ENCODE data around the gene EEF2. TPM values are rescaled to one million over a fixed set of nuclear protein-coding genes. Genes with fewer than 3 reads are reported as not detected.
"Not testable (repeated sequence)": the region's sequence is repeated elsewhere in the genome, so short reads cannot be mapped to it uniquely, and the experiment has no call there.

EEF2 gene
- polyA plus RNA-seq, 1 donor from 2014 or later, result 716 TPM

DNA sequence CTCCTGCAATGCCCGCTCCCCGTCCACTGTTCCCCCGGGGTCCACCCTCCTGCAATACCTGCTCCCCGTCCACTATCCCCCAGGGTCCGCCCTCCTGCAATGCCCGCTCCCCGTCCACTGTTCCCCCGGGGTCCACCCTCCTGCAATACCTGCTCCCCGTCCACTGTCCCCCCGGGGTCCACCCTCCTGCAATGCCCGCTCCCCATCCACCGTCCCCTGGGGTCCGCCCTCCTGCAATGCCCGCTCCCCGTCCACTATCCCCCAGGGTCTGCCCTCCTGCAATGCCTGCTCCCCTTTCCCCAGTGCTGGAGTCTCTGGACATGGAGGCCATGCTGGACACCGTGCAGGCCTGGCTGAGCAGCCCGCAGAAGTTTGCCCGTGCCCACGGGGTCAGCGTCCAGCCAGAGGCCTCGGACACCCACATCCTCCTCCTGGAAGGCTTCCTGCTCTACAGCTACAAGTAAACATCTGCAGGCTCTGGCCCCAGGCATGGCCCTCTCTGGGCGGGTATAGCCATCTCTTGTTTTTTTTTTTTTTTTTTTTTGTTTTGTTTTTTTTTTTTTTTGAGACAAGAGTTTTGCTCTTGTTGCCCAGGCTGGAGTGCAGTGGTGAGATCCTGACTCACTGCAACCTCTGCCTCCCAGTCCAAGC is 46.8 kb downstream of the EEF2 start:
- not testable (repeated sequence) for H2AFZ ChIP-seq (ENCODE audit: low read depth, low read length); H3K4me3 ChIP-seq (ENCODE audit: low read length); H3F3A ChIP-seq (ENCODE audit: insufficient read depth, low read length, poor library complexity, severe bottlenecking); H3K27me3 ChIP-seq (ENCODE audit: insufficient read depth, low read depth, low read length); H3K36me3 ChIP-seq (ENCODE audit: insufficient read depth, low read length); H3K79me2 ChIP-seq (replicated peaks; ENCODE audit: insufficient read depth, low read length); H4K20me1 ChIP-seq (ENCODE audit: insufficient read depth); H3K9me2 ChIP-seq (ENCODE audit: insufficient read depth, low read length); H3K4me2 ChIP-seq (ENCODE audit: low read length); H3K9ac ChIP-seq (ENCODE audit: low read length); H3K9me3 ChIP-seq (ENCODE audit: low read length); H3K27ac ChIP-seq (ENCODE audit: low read length)

GRCh38 chr19:3936506-3937442 is 48.5 kb downstream of the EEF2 start:
- Histone ChIP-seq H3K9me2 (ENCODE audit: insufficient read depth, low read length) (no peaks in the 10 kb centered on the region), H3K9ac (ENCODE audit: low read length) (no peak overlapping the region), H3K9me3 (ENCODE audit: low read length) (no peaks in the 10 kb centered on the region), H3K36me3 (ENCODE audit: insufficient read depth, low read length) (no peaks in the 10 kb centered on the region), H3K4me3 (ENCODE audit: low read length) (no peak overlapping the region), H2AFZ (ENCODE audit: low read depth, low read length) (no peak overlapping the region), H3K27ac (ENCODE audit: low read length) (no peak overlapping the region), H3K27me3 (ENCODE audit: insufficient read depth, low read depth, low read length) (peaks cover 10% of the 10 kb centered on the region), H3K79me2 (replicated peaks; ENCODE audit: insufficient read depth, low read length) (no peaks in the 10 kb centered on the region), H3F3A (ENCODE audit: insufficient read depth, low read length, poor library complexity, severe bottlenecking) (no peaks in the 10 kb centered on the region), H3K4me2 (ENCODE audit: low read length) (no peak overlapping the region), H4K20me1 (ENCODE audit: insufficient read depth) (no peaks in the 10 kb centered on the region)
- TF ChIP-seq MXI1 (conservative IDR thresholded peaks at IDR 0.05; ENCODE audit: poor library complexity, severe bottlenecking) (no peak), RAD21 (conservative IDR thresholded peaks at IDR 0.05) (no peak), CTCF (IDR thresholded peaks at IDR 0.05; ENCODE audit: poor library complexity, severe bottlenecking) (no peak), REST (IDR thresholded peaks at IDR 0.05; ENCODE audit: borderline replicate concordance) (no peak)

All from neural cell (in vitro differentiated cells).